Sigmoid colon (tissue), 7 donors: ENCODE results near the gene CBFA2T2. TPM values are rescaled to one million over a fixed set of nuclear protein-coding genes. Genes with fewer than 3 reads are reported as not detected.
A peak's percentile ranks its signal among the peaks of the same experiment; 100 is the strongest.

ENCODE experiments used
- DNase-seq: peaks from one replicate; pipeline ENCODE4 v3.0.0-alpha.2; 2019
- H3K27ac ChIP-seq, 4 donors: fragments of 200-600 bp; sonication (generic); one replicate each; pipeline ENCODE4 v1.5.1; 2016 to 2019; ENCODE audit warnings: mild to moderate bottlenecking in 1 of 4
- H3K27me3 ChIP-seq, 3 donors: fragments of 200-600 bp; sonication (generic); one replicate each; pipeline ENCODE4 v1.5.1; 2019; ENCODE audit warnings: mild to moderate bottlenecking in 1 of 3
- H3K36me3 ChIP-seq, 4 donors: fragments of 200-600 bp; sonication (generic); one replicate each; pipeline ENCODE4 v1.5.1; 2016 to 2019
- H3K4me1 ChIP-seq, 4 donors: fragments of 200-600 bp; sonication (generic); one replicate each; pipeline ENCODE4 v1.5.1; 2017 to 2019
- H3K4me3 ChIP-seq, 4 donors: fragments of 200-600 bp; sonication (generic); one replicate each; pipeline ENCODE4 v1.5.1; 2017 to 2019; ENCODE audit warnings: mild to moderate bottlenecking in 2 of 4, moderate library complexity in 1 of 4
- H3K9me3 ChIP-seq, 4 donors: fragments of 200-600 bp in 3 of 4; sonication (generic) in 3 of 4; one replicate each; pipeline versions ENCODE4 v1.5.1 to v1.6.1; 2013 to 2019
- EP300 ChIP-seq, 4 donors: sonication (generic); formaldehyde crosslinking; IDR thresholded peaks; one replicate each; pipeline ENCODE4 v1.6.1; 2017; ENCODE audit warnings: antibody characterized with exemption in 4 of 4
- POLR2A ChIP-seq, 2 donors: fragments of 450-650 bp; IDR thresholded peaks; one replicate each; pipeline ENCODE4 v1.6.1; 2016; ENCODE audit warnings: antibody characterized with exemption in 2 of 2, mild to moderate bottlenecking in 2 of 2, moderate library complexity in 2 of 2
- POLR2AphosphoS5 ChIP-seq, 4 donors: sonication (generic); formaldehyde crosslinking; IDR thresholded peaks; one replicate each; pipeline ENCODE4 v1.6.1; 2017; ENCODE audit warnings: antibody characterized with exemption in 4 of 4
- WGBS, 2 donors: extraction: QIAGEN DNeasy Blood & Tissue Kit; methylation state at CpG; one replicate each; pipeline ENCODE4 v1.1.7; 2013; 5-methylcytosine and 5-hydroxymethylcytosine counted together
- intact Hi-C: fragments of 100-400 bp; cut with DNase I; formaldehyde crosslinking; loops from one replicate; pipeline ENCODE4 v1.15.1; 2023
- polyA plus RNA-seq, 3 donors: library from polyadenylated mRNA; stranded (reverse); fragments of 200-250 nt; gene quantifications; one replicate each; pipeline ENCODE4 v1.2.3, GENCODE V29; 2013
- total RNA-seq, 4 donors: library from RNA; depleted of rRNA; stranded (reverse); fragments of >200 nt; gene quantifications; one replicate each; pipeline ENCODE4 v1.1.0, GENCODE V29; 2016
- TF ChIP-seq, protein P1 (sequence below), 4 experiments: fragments of 450-650 bp in 3 of 4; fragments of 200-600 bp in 1 of 4; IDR thresholded peaks; one replicate each; pipeline ENCODE4 v1.5.1; 2016 to 2019; ENCODE audit warnings: antibody characterized with exemption in 4 of 4, mild to moderate bottlenecking in 3 of 4, moderate library complexity in 2 of 4
- donor health status: healthy with polysubstance abuse.
- donor health status: Bipolar disorder and iron deficiency.
- donor health status: healthy.

CBFA2T2 gene
- total and polyA plus RNA-seq, 7 donors = 5.4 to 26.0 (median 17.1) TPM

DNA sequence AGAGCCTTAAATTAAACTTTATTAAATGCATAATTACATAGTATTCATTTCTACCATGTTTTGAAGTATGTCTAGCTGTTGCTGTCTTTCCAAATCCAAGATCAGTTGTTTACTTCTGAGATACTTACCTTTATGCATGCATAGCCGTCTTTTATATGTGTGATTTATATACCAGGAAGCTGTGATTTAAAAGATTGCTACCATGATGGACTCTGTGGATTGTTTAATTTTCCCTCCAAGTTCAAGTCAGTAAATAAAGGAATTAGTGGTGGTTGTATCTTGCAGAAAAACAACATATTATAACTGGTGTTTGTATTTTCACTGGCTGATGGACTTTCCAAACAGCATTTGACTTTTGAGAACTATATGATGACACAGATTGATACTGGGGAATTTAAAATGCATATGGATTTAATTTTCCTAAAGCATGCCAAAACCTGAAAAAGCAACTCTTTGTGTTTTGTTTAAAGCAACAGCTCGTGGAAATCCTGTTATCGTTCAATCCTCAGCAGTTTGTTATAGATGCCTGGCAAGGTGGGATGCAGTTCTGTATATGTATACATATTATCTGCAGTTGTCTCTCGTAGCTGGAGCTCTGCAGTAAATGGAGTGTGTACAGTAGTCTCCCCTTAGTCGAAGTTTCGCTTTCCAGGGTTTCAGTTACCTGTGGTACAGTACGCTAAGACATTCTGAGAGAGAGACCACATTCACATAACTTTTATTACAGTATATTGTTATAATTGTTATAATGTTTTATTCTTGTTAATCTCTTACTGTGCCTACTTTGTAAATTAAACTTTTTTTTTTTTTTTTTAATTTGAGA, 77.1 kb downstream of the CBFA2T2 start:
- peak overlapping the region in 3 of 4 donors; percentile 46 to 79 (median 47) for H3K27ac ChIP-seq
- no peaks in the 10 kb centered on the region for H3K9me3 ChIP-seq
- intact Hi-C loops = no loop called here
- no peaks in the 10 kb centered on the region for H3K27me3 ChIP-seq
- 23 to 67% methylated on average over 7 of the region's 7 CpGs for whole genome bisulfite sequencing, 2 donors
- peak overlapping the region in 1 of 4 donors; percentile 6 for H3K4me3 ChIP-seq
- no peaks in the 10 kb centered on the region for H3K36me3 ChIP-seq
- TF ChIP-seq POLR2A (IDR thresholded peaks at IDR 0.05) (no peak), EP300 (IDR thresholded peaks at IDR 0.05) (no peak), POLR2AphosphoS5 (IDR thresholded peaks at IDR 0.05) (no peak)
- TF ChIP-seq, protein P1, sequence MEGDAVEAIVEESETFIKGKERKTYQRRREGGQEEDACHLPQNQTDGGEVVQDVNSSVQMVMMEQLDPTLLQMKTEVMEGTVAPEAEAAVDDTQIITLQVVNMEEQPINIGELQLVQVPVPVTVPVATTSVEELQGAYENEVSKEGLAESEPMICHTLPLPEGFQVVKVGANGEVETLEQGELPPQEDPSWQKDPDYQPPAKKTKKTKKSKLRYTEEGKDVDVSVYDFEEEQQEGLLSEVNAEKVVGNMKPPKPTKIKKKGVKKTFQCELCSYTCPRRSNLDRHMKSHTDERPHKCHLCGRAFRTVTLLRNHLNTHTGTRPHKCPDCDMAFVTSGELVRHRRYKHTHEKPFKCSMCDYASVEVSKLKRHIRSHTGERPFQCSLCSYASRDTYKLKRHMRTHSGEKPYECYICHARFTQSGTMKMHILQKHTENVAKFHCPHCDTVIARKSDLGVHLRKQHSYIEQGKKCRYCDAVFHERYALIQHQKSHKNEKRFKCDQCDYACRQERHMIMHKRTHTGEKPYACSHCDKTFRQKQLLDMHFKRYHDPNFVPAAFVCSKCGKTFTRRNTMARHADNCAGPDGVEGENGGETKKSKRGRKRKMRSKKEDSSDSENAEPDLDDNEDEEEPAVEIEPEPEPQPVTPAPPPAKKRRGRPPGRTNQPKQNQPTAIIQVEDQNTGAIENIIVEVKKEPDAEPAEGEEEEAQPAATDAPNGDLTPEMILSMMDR (IDR thresholded peaks at IDR 0.05) = no peak
- peaks cover 0 to 80% (median 60%) of the 10 kb centered on the region in 4 donors for H3K4me1 ChIP-seq
- DNase-seq = no peak

DNA sequence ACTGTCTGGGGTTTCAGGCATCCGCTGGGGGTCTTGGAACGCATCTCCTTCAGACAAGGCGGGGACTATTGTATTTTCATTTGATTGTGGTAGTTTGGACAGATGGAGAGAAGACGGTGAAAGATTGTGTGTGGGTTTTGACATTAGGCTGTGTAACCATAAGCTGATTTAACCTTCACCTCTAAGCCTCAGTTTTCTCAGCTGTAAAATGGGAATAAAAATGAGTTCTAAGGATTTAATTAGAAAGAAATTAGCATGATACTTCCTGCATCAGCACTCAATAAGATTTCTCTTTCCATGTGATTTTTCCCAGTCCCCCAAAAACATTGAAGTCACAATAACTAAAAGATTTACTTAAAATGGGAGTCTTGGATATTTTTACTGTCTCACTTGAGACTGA, 78.1 kb downstream of the CBFA2T2 start:
- DNase-seq = no peak
- intact Hi-C loops = no loop called here
- Histone ChIP-seq H3K4me1 (peaks cover 0 to 71% (median 51%) of the 10 kb centered on the region in 4 donors), H3K27me3 (no peaks in the 10 kb centered on the region), H3K36me3 (no peaks in the 10 kb centered on the region), H3K9me3 (no peaks in the 10 kb centered on the region), H3K27ac (peak overlapping the region in 3 of 4 donors; percentile 46 to 79 (median 47)), H3K4me3 (no peak overlapping the region)
- TF ChIP-seq EP300 (IDR thresholded peaks at IDR 0.05) (no peak), POLR2AphosphoS5 (IDR thresholded peaks at IDR 0.05) (no peak), POLR2A (IDR thresholded peaks at IDR 0.05) (no peak)
- TF ChIP-seq, protein P1 (IDR thresholded peaks at IDR 0.05) = no peak
- WGBS, 2 donors = 88 to 96% methylated on average over 4 of the region's 4 CpGs

DNA sequence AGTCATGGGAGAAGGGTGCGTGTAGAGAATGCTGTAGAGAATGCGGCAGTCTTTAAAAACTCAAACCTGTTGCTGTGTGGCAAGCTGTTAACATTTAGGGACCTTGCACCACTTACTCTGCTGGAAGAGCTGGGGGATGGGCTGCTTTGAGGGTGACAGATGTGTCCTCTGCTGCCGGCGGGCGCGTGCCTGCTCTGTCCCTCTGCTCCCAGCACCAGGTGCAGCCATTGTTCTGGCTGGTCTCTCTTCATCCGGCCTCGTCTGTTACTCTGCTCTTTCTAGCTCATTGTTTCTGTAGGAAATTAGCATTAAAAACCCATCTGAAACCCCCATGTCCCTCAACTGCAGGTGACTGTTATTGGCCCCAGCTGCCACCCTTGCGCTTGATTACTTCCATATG, 78.5 kb downstream of the CBFA2T2 start:
- intact Hi-C loops = no loop called here
- WGBS, 2 donors = 61 to 84% methylated on average over 9 of the region's 9 CpGs
- Histone ChIP-seq H3K36me3 (no peaks in the 10 kb centered on the region), H3K27ac (peak overlapping the region; percentile 24 to 79 (median 46)), H3K27me3 (no peaks in the 10 kb centered on the region), H3K4me3 (no peak overlapping the region), H3K9me3 (no peaks in the 10 kb centered on the region), H3K4me1 (peaks cover 0 to 67% (median 47%) of the 10 kb centered on the region in 4 donors)
- TF ChIP-seq POLR2A (IDR thresholded peaks at IDR 0.05) (no peak), POLR2AphosphoS5 (IDR thresholded peaks at IDR 0.05) (no peak), EP300 (IDR thresholded peaks at IDR 0.05) (no peak)
- TF ChIP-seq, protein P1 (IDR thresholded peaks at IDR 0.05) = no peak
- DNase-seq = no peak

DNA sequence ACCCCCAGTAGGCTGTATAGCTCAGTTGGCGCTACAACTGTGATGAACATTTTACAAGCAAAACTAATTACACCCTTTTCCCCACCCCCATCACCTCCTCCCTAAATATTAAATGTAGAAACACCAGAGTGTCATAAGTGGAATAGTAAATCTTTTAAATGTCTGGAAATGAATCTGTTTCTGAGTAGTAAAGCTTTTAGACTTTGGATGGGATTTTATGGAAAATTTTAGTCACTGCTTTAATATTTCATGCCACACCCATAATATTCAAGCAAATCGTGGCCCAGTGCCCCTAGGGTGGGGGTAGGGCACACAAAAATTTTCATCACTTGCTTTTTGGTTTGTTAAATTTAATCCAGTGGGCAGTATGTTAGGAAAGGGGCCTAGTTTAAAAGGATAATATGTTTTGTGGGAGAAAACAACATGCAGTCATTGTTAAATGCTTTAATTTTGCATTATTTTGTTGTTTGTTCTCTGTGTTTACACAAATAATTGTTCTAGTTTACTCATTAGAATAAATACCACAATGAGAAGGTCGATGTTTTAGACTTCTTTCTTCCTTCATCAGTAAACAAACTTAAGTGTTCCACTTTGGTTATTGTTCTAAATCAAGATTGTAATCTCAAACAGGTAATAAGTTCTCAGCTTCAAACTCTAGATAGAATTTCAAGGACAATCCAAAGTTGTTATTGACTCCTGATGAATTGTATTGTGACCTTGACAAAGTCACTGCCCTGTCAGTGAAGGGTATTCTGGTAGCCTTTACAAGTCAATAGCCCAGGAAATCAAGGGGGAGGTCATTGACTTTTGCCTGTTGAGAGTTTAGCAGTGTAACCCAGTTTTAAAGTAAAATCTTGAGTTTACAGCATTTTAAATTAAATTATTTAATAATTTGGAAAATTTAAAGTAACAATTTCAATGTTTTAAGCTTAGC, 79.2 kb downstream of the CBFA2T2 start:
- 41 to 56% methylated on average over 3 of the region's 3 CpGs for WGBS, 2 donors
- no peak overlapping the region for H3K4me3 ChIP-seq
- no peak for DNase-seq
- no peaks in the 10 kb centered on the region for H3K36me3 ChIP-seq
- peak overlapping the region; percentile 24 to 79 (median 46) for H3K27ac ChIP-seq
- H3K9me3 ChIP-seq = no peaks in the 10 kb centered on the region
- H3K27me3 ChIP-seq = no peaks in the 10 kb centered on the region
- intact Hi-C loops = no loop called here
- no peak for TF ChIP-seq EP300 (IDR thresholded peaks at IDR 0.05)
- TF ChIP-seq POLR2AphosphoS5 (IDR thresholded peaks at IDR 0.05) = peak in 3 of 4 donors; percentile 22 to 54 (median 24)
- no peak for TF ChIP-seq POLR2A (IDR thresholded peaks at IDR 0.05)
- TF ChIP-seq, protein P1 (IDR thresholded peaks at IDR 0.05) = no peak
- H3K4me1 ChIP-seq = peaks cover 0 to 59% (median 41%) of the 10 kb centered on the region in 4 donors
